Testis (tissue), 2 donors: ENCODE results near the gene ITGA6.

Experiments
- CTCF ChIP-seq, 3 experiments: fragments of 450-650 bp in 2 of 3; fragments of 200-600 bp in 1 of 3; sonication (generic) in 1 of 3; IDR thresholded peaks; one replicate each; pipeline ENCODE4 v1.5.1; 2016 to 2019; ENCODE audit warnings: antibody characterized with exemption in 3 of 3, mild to moderate bottlenecking in 2 of 3, moderate library complexity in 1 of 3
- POLR2A ChIP-seq: fragments of 450-650 bp; IDR thresholded peaks from one replicate; pipeline ENCODE4 v1.6.1; 2017; ENCODE audit warnings: antibody characterized with exemption, mild to moderate bottlenecking, moderate library complexity

GRCh38 chr2:172458561-172459124 lies 31.3 kb downstream of the ITGA6 start:
- TF ChIP-seq CTCF (IDR thresholded peaks at IDR 0.05) = no peak
- no peak for TF ChIP-seq POLR2A
